A549 (cell line): ENCODE measurements around the gene SELPLG.

ENCODE experiments used
- CBX2 ChIP-seq: fragments of 200-600 bp; sonication (generic); IDR thresholded peaks from 2 replicates; pipeline ENCODE4 v1.6.1; 2016; ENCODE audit warnings: low read depth, mild to moderate bottlenecking, borderline replicate concordance
- CEBPB ChIP-seq, 2 experiments: fragments of >200 bp in 1 of 2; sonication (Bioruptor Twin) in 1 of 2; formaldehyde crosslinking in 1 of 2; IDR thresholded peaks; 2 replicates each; pipeline ENCODE4 v1.6.1; 2012 to 2016
- CHD2 ChIP-seq: fragments of 150-350 bp; IDR thresholded peaks from 2 replicates; pipeline ENCODE4 v1.6.1; 2014; ENCODE audit warnings: low read length; ENCODE audit not compliant: partially characterized antibody
- CTCF ChIP-seq: fragments of >200 bp; sonication (Bioruptor Twin); formaldehyde crosslinking; IDR thresholded peaks from 3 replicates; pipeline ENCODE4 v1.5.1; 2016
- EP300 ChIP-seq, 2 experiments: fragments of >200 bp; sonication (Bioruptor Twin); formaldehyde crosslinking; IDR thresholded peaks; 2 replicates in 1 of 2; 3 replicates in 1 of 2; pipeline ENCODE4 v1.6.1; 2016 to 2017
- HOXA7 ChIP-seq: fragments of 250-450 bp; sonication (Bioruptor Pico); IDR thresholded peaks from 2 replicates; pipeline ENCODE4 v1.5.0; 2020; ENCODE audit warnings: mild to moderate bottlenecking, moderate library complexity
- JUNB ChIP-seq: fragments of >200 bp; sonication (Bioruptor Twin); formaldehyde crosslinking; IDR thresholded peaks from 2 replicates; pipeline ENCODE4 v1.6.1; 2016
- POLR2A ChIP-seq: IDR thresholded peaks from 2 replicates; pipeline ENCODE4 v1.6.1; 2012; ENCODE audit warnings: mild to moderate bottlenecking, low read length
- RFX5 ChIP-seq: fragments of 450-650 bp; IDR thresholded peaks from 2 replicates; pipeline ENCODE4 v1.7.1; 2014; ENCODE audit warnings: antibody characterized with exemption, mild to moderate bottlenecking, moderate library complexity
- TF ChIP-seq, protein P1 (sequence below): fragments of 150-350 bp; IDR thresholded peaks from 2 replicates; pipeline ENCODE4 v1.6.1; 2014; ENCODE audit warnings: low read depth, mild to moderate bottlenecking, low read length

- TF ChIP-seq CTCF (no peak), POLR2A (no peak), CEBPB (IDR thresholded peaks at IDR 0.05) (no peak), RFX5 (no peak), CBX2 (no peak), CHD2 (no peak), JUNB (no peak), EP300 (IDR thresholded peaks at IDR 0.05) (no peak), HOXA7 (CRISPR knock-in tag) (no peak)
- TF ChIP-seq, protein P1, sequence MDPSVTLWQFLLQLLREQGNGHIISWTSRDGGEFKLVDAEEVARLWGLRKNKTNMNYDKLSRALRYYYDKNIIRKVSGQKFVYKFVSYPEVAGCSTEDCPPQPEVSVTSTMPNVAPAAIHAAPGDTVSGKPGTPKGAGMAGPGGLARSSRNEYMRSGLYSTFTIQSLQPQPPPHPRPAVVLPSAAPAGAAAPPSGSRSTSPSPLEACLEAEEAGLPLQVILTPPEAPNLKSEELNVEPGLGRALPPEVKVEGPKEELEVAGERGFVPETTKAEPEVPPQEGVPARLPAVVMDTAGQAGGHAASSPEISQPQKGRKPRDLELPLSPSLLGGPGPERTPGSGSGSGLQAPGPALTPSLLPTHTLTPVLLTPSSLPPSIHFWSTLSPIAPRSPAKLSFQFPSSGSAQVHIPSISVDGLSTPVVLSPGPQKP = no peak
These were observed 6.4 kb downstream of the SELPLG start for GRCh38 chr12:108627134-108627920.
